Ascending aorta (tissue), 2 donors: ENCODE data around the gene METRN. TPM values are rescaled to one million over a fixed set of nuclear protein-coding genes. Genes with fewer than 3 reads are reported as not detected.

Experiments
- DNase-seq, 2 donors: peaks; one replicate each; pipeline ENCODE4 v3.0.0-alpha.2; 2019; ENCODE audit warnings: low spot score in 2 of 2
- H3K27ac ChIP-seq, 2 donors: fragments of 200-600 bp; sonication (generic); one replicate each; pipeline ENCODE4 v1.5.1; 2016 to 2017; ENCODE audit warnings: mild to moderate bottlenecking in 1 of 2
- H3K27me3 ChIP-seq: fragments of 200-600 bp; sonication (generic); one replicate; pipeline ENCODE4 v1.5.1; 2017
- H3K36me3 ChIP-seq, 2 donors: fragments of 200-600 bp; sonication (generic); one replicate each; pipeline ENCODE4 v1.5.1; 2016
- H3K4me1 ChIP-seq, 2 donors: fragments of 200-600 bp; sonication (generic); one replicate each; pipeline ENCODE4 v1.5.1; 2016 to 2017; ENCODE audit warnings: mild to moderate bottlenecking in 1 of 2
- H3K4me3 ChIP-seq, 2 donors: fragments of 200-600 bp; sonication (generic); one replicate each; pipeline ENCODE4 v1.5.1; 2016 to 2017; ENCODE audit warnings: mild to moderate bottlenecking in 1 of 2
- H3K9me3 ChIP-seq, 2 donors: fragments of 200-600 bp; sonication (generic); one replicate each; pipeline ENCODE4 v1.5.1; 2016
- intact Hi-C: fragments of 100-400 bp; cut with DNase I; formaldehyde crosslinking; loops from one replicate; pipeline ENCODE4 v1.15.1; 2023
- total RNA-seq: library from RNA; depleted of rRNA; stranded (reverse); fragments of >200 nt; gene quantifications from one replicate; pipeline ENCODE4 v1.1.0, GENCODE V29; 2016
- TF ChIP-seq, protein P1 (sequence below), 3 experiments: fragments of 200-600 bp in 2 of 3; fragments of 450-650 bp in 1 of 3; sonication (generic) in 2 of 3; IDR thresholded peaks; one replicate each; pipeline ENCODE4 v1.5.1; 2016 to 2019; ENCODE audit warnings: antibody characterized with exemption in 3 of 3, mild to moderate bottlenecking in 1 of 3, moderate library complexity in 1 of 3

METRN gene
- total RNA-seq, 1 donor from 2014 or later, result 118 TPM

DNA sequence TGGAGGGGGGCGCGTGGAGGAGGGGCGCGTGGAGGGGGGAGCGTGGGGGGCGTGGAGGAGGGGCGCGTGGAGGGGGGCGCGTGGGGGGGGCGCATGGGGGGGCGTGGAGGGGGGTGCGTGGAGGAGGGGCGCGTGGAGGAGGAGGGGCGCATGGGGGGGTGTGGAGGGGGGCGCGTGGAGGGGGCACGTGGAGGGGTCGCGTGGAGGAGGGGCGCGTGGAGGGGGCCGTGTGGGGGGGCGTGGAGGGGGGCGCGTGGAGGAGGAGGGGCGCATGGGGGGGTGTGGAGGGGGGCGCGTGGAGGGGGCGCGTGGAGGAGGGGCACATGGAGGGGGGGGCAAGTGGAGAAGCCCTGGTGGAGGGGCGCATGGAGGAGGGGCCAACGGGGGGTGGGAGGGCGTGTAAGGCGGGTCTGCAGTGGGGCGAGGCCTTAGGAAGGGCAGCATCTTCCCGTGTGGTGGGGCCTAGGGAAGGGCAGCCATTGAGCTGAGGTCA, 52.9 kb downstream of the METRN start:
- TF ChIP-seq, protein P1, sequence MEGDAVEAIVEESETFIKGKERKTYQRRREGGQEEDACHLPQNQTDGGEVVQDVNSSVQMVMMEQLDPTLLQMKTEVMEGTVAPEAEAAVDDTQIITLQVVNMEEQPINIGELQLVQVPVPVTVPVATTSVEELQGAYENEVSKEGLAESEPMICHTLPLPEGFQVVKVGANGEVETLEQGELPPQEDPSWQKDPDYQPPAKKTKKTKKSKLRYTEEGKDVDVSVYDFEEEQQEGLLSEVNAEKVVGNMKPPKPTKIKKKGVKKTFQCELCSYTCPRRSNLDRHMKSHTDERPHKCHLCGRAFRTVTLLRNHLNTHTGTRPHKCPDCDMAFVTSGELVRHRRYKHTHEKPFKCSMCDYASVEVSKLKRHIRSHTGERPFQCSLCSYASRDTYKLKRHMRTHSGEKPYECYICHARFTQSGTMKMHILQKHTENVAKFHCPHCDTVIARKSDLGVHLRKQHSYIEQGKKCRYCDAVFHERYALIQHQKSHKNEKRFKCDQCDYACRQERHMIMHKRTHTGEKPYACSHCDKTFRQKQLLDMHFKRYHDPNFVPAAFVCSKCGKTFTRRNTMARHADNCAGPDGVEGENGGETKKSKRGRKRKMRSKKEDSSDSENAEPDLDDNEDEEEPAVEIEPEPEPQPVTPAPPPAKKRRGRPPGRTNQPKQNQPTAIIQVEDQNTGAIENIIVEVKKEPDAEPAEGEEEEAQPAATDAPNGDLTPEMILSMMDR (IDR thresholded peaks at IDR 0.05), result no peak
- no peaks in the 10 kb centered on the region for H3K36me3 ChIP-seq
- no peaks in the 10 kb centered on the region for H3K4me1 ChIP-seq
- no peak overlapping the region for H3K27ac ChIP-seq
- H3K9me3 ChIP-seq, result no peaks in the 10 kb centered on the region
- no peak for DNase-seq
- intact Hi-C loops, result no loop called here
- H3K27me3 ChIP-seq, result no peaks in the 10 kb centered on the region
- no peak overlapping the region for H3K4me3 ChIP-seq

- TF ChIP-seq, protein P1 (IDR thresholded peaks at IDR 0.05), result no peak
- Histone ChIP-seq H3K4me1 (no peaks in the 10 kb centered on the region), H3K4me3 (no peak overlapping the region), H3K27me3 (no peaks in the 10 kb centered on the region), H3K9me3 (no peaks in the 10 kb centered on the region), H3K36me3 (no peaks in the 10 kb centered on the region), H3K27ac (no peak overlapping the region)
- no peak for DNase-seq
- intact Hi-C loops, result no loop called here
These were observed 53.5 kb downstream of the METRN start for GRCh38 chr16:768428-768827.

Other genes starting within 250 kb of the METRN start
- 249 TPM for gene CAPN15, start 187.4 kb upstream of the METRN start, total RNA-seq
- not detected for gene PRR35, start 154.7 kb upstream of the METRN start, total RNA-seq
- gene NHLRC4, start 148.1 kb upstream of the METRN start, total RNA-seq, result not detected
- gene PIGQ, start 145.2 kb upstream of the METRN start, total RNA-seq, result 70.2 TPM
- gene RAB40C, start 125.1 kb upstream of the METRN start, total RNA-seq, result 29.8 TPM
- gene WFIKKN1, start 84.1 kb upstream of the METRN start, total RNA-seq, result not detected
- gene METTL26, start 78.8 kb upstream of the METRN start, total RNA-seq, result 523 TPM
- gene MCRIP2, start 73.3 kb upstream of the METRN start, total RNA-seq, result 92.9 TPM
- gene WDR90, start 65.8 kb upstream of the METRN start, total RNA-seq, result 50.0 TPM
- 41.8 TPM for gene RHOT2, start 47.0 kb upstream of the METRN start, total RNA-seq
- gene RHBDL1, start 39.4 kb upstream of the METRN start, total RNA-seq, result 1.1 TPM
- 258 TPM for gene STUB1, start 34.7 kb upstream of the METRN start, total RNA-seq
- gene JMJD8, start 30.8 kb upstream of the METRN start, total RNA-seq, result 158 TPM
- gene WDR24, start 24.7 kb upstream of the METRN start, total RNA-seq, result 11.4 TPM
- not detected for gene FBXL16, start 9.3 kb upstream of the METRN start, total RNA-seq
- 105 TPM for gene ANTKMT, start 6.0 kb downstream of the METRN start, total RNA-seq
- 8.2 TPM for gene CCDC78, start 11.3 kb downstream of the METRN start, total RNA-seq
- gene HAGHL, start 12.0 kb downstream of the METRN start, total RNA-seq, result 9.7 TPM
- 103 TPM for gene CIAO3, start 25.9 kb downstream of the METRN start, total RNA-seq
- gene MSLN, start 45.6 kb downstream of the METRN start, total RNA-seq, result 1.7 TPM
- gene RPUSD1, start 73.3 kb downstream of the METRN start, total RNA-seq, result 4.8 TPM
- gene CHTF18, start 73.5 kb downstream of the METRN start, total RNA-seq, result 19.9 TPM
- gene GNG13, start 85.6 kb downstream of the METRN start, total RNA-seq, result not detected